Mesenteric fat pad (tissue), 1 donor: ENCODE results near the gene SLC35D3. TPM values are rescaled to one million over a fixed set of nuclear protein-coding genes. Genes with fewer than 3 reads are reported as not detected.
"Not testable (repeated sequence)": the region's sequence is repeated elsewhere in the genome, so short reads cannot be mapped to it uniquely, and the experiment has no call there.

Experiments
- DNase-seq: peaks from one replicate; pipeline ENCODE4 v3.0.0-alpha.2; 2020; ENCODE audit warnings: low spot score
- total RNA-seq: library from RNA; stranded (reverse); fragmentation: NEBNext Ultra II Directional; extraction: Animal tissue kit (Norgen Biotek cat#: 25700); gene quantifications from one replicate; pipeline ENCODE4 v1.2.1, GENCODE V29; 2021
- donor health status: DM: yes; HTN: yes; CAD: no.

Gene SLC35D3
- total RNA-seq, 1 donor from 2014 or later = not detected

DNA sequence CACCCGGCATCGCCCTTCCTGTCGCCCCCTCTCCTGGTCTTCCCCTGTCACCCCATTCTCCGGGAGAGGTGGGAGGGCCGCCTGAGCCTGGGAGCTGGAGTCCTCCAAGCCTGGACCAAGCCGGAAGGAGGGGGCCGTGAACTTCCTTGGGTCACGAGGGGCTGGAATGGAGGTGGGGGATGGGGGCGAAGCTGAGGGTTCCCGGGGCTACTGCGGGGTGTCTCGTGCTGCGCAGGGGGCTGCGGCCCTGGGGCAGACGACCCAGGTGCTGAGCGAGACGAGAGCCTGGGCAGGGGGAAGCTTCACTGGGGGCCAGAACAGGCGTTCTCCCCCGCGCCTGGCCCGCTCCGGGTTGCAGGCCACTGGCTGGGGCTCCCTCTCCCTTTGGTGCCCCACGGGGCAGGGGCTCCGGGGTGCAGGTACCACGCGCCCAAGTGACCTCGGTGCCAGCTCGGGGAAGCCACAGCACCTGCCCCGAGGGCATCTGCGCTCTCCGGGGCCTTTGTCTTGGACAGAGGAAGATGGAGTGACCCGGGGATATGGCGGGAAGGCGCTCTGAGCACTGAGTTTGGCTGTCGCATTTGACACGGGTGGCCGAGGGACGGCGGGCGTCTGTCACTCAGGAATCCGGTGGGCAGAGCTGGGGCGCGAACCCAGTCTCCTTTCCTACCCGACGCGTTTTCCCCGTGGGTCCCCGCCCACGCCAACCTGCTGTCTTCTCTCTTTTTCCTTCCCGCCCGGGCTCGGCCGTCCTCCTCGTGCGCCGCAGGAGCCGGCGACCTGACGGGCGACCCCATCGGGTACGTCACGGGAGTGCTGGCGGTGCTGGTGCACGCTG, 1.2 kb downstream of the SLC35D3 start:
- DNase-seq = no peak

DNA sequence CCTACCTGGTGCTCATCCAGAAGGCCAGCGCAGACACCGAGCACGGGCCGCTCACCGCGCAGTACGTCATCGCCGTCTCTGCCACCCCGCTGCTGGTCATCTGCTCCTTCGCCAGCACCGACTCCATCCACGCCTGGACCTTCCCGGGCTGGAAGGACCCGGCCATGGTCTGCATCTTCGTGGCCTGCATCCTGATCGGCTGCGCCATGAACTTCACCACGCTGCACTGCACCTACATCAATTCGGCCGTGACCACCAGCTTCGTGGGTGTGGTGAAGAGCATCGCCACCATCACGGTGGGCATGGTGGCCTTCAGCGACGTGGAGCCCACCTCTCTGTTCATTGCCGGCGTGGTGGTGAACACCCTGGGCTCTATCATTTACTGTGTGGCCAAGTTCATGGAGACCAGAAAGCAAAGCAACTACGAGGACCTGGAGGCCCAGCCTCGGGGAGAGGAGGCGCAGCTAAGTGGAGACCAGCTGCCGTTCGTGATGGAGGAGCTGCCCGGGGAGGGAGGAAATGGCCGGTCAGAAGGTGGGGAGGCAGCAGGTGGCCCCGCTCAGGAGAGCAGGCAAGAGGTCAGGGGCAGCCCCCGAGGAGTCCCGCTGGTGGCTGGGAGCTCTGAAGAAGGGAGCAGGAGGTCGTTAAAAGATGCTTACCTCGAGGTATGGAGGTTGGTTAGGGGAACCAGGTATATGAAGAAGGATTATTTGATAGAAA, 2.0 kb downstream of the SLC35D3 start:
- no peak for DNase-seq

DNA sequence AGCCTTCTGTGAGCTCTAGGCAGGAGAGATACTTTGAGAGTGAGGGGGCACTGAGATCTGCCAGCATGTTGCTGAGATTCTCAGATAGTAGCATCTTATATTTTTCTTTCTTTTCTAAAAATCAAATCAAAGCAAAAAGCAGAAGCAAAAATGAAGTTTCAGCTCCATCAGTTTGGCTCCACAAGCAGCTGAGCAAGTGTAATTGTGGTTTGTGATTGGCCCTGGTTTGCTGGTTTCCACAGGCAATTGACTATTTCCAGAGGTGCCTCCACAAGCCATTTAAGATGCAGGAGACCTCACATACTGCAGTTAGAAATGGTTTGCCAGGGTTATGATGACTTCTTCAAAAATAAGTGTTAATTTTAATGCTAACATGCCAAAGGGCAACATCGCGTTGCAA, 4.3 kb downstream of the SLC35D3 start:
- DNase-seq = no peak

DNA sequence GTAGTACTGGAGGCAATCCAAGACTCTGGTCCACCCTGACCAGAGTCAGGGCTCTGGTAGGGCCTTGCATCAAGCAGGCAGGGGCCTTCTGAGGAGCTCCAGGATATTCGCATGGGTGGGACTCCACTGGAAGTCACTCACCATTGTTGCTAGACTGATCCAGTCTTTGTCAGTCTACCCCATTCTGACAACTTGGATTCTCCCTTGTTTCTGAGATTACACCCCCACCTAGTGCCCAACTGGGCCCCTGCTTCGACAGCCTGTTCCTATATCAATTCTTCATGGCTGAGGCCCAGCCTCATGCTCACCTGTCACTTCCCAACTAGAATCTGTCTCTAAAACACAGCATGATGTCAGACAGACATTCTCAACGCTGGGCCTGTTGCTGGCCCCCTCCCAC, 5.2 kb downstream of the SLC35D3 start:
- no peak for DNase-seq

DNA sequence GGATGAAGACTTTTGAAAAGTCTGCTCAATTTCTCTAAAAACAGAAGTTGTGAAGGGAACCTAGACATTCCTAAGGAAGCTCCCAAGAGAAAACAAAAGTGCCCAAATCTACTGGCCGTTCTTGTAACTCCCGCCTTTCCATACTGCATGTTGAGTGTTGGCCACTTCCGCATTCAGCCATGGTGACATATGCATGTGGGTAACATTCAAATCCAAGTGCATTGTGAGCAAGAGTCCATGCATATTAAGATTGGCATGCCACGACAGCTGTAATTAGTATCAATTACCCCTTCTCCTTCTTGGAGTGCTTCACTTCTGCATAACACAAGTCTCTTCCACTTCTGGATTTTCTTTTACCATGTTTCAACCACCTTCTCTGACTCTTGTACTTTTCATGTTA, 8.4 kb downstream of the SLC35D3 start:
- no peak for DNase-seq

DNA sequence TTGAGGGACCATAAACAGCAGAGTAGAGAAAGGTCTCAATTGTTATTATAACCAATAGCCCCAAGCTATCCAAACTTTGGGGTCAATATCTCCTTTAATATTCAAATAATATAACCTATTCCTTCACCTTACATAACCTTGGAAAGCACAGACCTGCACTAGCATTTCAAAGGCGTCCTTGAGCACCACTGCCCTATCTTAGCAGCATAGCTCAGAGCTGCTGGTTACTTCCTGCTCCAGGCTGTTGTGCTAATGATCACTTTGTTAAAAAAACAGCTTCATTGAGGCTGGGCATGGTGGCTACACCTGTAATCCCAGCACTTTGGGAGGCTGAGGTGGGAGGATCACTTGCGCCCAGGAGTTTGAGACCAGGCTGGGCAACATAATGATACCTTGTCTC, 10.5 kb downstream of the SLC35D3 start:
- DNase-seq = no peak

DNA sequence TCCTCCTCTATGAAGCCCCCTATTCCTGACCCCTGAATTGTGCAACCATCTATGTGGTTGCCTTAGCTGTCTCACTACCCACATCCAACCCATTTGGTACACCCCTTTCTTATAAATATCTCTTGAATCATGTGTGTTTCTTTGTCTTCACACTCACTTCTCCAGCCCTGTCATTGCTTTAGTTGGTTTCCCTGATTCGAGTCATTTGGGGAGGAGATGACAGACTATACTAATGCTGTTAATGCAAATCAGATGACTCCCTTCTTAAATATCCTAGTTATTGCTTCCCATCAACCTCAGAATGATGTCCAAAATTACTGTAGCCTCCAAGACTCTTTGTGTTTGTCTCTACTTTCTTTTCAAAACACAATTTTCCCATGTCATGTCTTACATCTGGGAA, 23.0 kb downstream of the SLC35D3 start:
- no peak for DNase-seq

DNA sequence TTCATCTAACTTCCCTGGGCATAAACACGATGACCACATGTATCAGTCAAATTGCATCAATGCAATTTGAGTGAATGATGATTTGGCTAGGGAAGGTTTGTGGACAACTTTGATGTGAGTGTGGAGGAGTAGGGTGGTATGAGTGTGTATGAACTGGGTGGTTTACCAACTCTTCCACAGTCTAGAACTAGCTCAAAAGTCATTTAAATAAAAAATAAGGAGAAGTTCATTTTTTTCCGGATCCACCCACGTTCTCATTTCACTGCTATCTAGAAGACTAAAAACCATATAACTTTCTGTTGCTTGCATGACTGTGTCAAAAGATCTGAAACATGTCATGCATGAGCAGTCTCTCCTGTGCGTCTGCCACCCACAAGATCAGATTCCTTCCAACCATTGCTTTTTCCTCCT, 23.6 kb downstream of the SLC35D3 start:
- no peak for DNase-seq

DNA sequence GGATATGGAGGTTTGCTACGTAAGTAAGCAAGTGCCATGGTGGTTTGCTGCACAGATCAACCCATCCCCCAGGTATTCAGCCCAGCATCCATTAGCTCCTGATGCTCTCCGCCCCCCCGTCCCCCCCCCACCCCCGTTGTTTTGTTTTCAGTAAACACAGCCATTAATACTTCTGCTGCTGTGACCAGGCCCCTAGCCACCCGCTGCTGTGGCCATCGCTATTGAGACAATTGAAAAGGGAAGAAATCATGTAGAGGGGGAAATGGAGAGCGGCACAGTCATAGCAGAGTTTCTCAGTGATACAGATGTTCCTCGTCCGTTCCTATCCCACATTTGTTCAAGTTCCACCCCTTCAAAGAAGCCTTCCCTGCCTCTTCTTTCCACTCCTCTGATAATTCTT, 24.9 kb downstream of the SLC35D3 start:
- DNase-seq = no peak

DNA sequence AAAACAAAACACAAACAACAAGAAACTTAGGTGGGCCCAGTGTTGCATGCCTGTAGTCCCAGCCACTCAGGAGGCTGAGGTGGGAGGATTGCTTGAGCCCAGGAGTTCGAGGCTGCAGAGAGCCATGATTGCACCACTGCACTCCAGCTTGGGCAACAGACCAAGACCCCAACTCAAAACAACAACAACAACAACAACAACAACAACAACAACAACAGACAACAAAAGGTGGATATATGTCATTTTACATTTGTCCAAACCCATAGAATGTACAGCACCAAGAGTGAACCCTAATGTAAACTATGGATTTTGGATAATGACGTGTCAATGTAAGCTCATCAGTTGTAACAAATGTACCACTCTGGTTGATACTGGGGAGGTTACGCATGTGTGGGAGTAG, 27.9 kb downstream of the SLC35D3 start:
- not testable (repeated sequence) for DNase-seq

DNA sequence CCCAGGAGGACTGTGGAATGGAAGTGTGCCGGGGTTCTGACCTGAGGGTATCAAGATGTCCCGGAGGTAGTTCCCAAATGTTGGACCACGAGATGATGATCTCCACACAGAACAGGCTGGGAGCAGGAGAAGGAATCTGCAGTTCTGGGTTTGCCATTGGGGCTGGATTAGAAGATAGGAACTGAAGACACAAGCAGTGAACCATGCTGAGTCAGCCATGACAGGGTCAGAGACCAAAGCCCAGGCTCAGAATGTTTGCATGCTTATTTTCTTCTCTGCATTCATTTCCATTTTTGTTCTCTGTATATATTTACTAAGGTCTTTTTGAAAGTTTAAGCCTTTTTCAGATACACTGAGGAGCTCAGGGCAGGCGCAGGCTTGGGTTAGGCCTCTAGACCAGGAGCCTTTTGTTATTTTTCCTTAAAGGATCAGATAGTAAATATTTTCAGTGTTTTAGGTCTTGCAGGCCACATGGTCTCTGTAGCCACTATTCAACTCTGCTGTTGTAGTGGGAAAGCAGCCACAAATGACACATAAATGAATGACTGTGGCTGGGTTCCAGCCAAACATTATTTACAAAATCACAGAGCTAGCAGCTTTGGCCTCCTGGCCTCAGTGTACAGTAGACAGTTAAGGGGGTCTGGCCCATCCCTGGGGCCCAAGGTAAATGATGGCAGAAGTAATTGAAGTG, 28.5 kb downstream of the SLC35D3 start:
- DNase-seq = no peak

DNA sequence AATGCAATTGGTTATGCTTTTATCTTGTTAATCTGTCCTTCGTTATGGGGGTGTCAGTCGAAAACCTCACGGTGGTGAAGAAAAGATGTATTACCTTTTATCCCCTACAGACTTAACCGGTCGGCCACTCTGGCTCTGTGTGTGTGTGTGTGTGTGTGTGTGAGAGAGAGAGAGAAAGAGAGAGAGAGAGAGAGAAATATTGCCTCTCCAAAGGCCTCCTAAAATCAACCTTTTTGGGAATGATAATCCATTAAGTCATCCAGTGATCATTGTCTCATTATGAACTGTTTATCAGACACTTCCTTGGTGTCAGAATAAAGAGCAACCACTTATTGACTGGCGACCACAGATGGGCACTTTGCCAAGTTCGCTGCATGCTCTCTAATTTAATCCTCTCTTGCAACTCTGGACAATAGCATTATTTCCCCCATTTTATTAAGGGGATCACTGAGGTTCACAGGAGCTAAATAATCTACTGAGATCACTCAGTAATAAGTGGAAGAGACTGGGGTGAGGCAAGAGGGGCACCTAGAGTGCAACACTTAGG, 30.7 kb downstream of the SLC35D3 start:
- no peak for DNase-seq

DNA sequence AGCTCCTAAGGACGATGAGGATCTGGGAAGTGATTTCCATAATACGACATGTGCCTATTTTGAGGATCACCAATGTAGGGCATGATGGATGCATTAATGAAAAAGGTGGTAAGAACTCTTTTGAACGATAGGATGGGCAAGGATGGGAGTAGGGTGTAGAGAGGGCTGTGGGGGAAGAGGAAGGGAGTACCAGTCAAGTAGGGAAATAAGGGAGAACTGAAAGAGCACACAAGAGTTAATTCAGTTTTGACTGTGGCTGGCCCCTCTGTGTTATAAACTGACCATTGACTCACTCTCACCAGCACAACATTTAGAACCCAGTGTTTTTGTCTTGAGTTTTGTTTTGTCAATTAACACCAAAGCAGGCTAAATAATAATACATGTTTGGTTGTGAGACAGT, 33.0 kb downstream of the SLC35D3 start:
- no peak for DNase-seq

DNA sequence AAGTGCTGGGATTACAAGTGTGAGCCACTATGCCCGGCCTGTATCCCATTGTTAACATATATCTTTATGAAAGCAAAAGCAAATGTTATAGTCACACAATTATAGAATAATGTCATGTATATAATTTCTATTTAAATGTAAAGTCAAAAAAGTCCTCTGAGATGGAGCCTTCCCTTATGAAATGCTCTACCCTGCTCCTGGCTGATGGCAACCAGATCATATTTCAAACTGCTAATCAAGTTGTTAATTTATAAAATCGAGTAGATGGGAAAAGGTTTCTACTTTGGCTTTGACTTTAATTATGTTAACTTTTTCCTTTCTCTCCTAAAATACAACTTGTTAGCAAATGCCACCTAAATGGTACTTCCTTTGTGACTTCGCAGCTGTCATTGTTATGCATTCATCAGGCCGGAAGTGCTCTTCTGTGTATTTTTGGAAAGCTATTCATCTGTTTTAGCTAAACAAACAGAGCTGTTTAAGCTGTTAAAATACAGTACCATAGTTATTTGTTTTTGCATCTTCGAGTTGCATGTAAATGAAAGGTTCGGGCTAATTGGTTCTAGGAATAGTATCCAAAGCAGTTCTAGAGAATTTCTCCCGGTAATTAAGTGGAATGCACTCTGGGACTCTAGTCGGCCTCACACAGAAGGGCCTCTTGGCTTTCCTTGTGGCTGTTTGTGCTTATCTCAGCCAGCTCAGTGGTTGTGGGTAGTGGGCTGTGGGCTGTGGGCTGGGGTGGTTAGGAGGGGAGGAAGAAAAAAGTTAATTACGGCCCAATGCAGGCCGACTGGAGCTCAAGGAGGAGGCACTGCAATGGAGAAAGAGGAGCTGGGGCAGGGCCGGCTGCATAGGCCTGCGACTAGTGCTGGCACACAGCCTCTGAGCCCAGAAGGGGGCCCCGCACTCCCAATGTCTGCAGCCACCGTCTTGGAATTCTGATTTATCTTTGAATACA, 34.8 kb downstream of the SLC35D3 start:
- no peak for DNase-seq

DNA sequence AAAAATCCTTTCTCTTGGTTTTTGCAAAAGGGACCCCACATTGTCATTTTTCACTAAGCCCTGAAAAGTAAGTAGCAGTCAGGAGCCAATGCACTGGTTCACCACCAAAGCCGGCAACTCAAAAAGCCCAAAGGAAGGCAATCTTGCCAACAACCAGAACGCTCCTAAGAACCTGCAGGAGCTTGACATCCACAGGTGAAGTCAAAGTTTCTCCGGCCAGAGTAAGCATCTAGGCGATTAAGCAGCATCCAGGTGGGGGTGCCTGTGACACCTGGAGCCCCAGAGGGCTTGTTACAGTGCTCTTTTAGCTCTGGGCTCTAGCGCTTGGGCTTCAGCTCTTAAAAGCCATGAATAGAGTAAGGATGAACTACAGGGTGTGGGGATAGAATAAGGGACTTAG, 36.1 kb downstream of the SLC35D3 start:
- no peak for DNase-seq

DNA sequence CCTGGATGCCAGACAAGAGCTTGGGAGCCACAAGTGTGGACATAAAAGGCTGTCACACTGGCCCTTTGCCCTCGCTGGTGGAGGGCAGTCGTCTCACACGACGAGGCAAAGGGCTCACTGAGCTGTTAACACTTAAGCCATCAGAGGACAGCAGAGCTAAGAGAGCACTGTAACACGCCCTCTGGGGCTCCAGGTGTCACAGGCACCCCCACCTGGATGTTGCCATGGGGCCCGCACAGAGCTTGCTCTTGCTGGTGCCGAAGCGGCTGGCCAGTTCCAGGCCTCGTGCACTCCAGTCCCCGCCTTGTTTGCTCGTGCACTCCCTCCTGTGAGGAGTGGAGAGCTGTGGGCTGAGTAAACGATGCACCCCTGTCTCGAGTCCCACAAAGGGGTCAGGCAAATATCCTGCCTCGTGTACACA, 37.4 kb downstream of the SLC35D3 start:
- no peak for DNase-seq

DNA sequence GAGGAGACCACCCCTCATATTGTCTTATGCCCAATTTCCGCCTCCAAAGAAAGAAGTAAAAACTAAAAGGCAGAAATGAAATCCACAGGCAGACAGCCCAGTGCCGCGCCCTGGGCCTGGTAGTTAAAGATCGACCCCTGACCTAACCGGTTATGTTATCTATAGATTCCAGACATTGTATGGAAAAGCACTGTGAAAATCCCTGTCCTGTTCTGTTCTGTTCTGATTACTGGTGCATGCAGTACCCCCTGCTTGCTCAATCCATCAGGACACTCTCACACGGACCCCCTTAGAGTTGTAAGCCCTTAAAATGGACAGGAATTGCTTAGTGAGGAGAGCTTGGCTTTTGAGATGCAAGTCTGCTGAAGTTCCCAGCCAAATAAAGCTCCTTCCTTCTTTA, 37.8 kb downstream of the SLC35D3 start:
- DNase-seq = not testable (repeated sequence)

DNA sequence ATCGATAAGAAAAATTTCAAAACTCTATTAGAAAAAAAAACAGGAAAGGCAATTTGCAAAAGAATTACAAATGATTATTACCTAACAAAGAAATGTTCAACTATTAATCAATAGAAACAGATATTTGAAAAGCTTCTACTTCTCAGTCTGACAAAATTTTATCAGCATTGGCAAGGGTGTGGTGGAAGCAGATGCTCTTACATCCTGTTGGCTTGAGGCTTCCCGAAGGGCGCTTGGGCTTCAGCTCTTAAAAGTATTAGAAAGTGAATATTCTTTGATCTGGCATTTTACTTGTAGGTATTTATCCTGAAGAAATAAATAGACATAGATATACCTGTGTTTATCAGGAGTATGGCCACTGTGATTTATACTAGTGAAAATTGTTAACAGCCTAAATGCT, 38.7 kb downstream of the SLC35D3 start:
- DNase-seq = no peak

DNA sequence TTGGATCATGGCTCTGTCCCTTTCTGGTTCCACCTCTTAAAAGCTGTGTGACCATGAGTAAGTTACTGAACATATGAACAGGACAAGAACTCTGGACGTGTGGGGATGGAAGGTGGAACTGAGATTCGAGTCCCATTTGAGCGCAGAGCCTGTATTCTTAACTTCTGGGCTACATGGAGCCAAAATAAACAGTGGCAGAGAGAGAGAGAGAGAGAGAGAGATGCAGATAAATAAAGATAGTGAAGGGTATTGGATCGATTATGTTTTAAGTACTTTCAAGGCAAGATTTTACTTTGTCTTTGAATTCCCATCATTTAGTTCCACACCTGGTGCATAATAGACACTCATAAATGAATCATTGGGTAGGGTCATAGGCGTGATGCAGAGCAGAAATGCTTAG, 39.7 kb downstream of the SLC35D3 start:
- DNase-seq = no peak

DNA sequence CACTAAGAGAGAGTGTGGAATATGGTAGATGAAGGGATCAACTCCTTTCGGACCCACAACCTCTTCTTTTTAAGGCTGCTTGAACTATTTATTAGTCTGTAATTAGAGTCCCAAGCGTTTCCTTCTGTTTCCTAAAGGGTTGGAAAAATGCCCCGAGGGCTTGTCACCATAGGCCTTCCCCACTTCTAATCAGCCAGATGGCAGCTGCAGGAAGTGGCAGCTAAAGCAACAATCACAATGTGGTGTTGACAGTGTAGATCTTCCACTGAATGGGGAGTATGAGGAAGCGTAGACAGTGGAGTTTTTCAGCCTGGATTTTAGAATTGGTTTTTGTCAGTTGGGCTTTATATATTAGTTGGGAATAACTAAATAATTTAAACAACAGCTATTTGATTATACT, 40.6 kb downstream of the SLC35D3 start:
- no peak for DNase-seq

DNA sequence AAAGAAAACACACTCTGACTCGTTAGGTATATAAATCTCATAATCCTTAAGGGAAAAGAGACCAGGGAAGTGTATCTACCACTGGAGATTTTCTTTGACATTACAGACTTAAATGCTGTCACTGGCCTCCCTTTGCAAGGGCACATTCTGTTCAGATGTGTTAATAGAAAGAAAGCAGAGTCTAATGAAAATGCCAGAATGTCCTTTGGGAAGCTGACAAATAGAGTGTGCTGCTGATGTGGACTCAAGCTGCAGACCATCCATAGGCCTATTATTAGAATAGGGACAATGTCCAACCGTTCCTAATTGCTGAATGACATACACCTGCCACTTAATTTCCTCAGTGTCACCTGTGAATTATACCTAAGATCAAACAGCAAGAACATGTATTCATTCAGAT, 41.2 kb downstream of the SLC35D3 start:
- no peak for DNase-seq
